HG03039 (cell line): Measurements from ENCODE around the gene PDGFRB.

ENCODE experiments used
- ATAC-seq: cut with Tn5 transposase; IDR thresholded peaks from one replicate; pipeline ENCODE4 v1.9.1; 2021; ENCODE audit warnings: mild to moderate bottlenecking, moderate library complexity; ENCODE audit not compliant: unreplicated experiment

PDGFRB gene

DNA sequence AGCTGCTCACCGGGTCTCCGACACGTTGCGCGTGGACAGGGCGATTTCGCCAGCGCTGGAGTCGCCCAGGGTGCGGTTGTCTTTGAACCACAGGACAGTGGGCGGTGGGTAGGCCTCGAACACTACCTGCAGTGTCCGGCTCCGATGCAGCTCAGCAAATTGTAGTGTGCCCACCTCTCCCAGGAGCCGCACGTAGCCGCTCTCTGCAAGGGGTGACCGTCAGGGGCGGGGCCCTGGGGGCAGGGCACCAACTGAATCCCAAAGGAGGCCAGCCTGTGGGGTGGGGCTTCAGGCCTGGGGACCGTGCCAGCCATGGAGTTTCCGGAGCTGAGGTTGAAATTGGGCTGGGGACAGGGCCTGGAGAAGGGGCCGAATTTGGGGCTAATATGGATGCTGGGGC is 22.9 kb downstream of the PDGFRB start:
- no peak for ATAC-seq

DNA sequence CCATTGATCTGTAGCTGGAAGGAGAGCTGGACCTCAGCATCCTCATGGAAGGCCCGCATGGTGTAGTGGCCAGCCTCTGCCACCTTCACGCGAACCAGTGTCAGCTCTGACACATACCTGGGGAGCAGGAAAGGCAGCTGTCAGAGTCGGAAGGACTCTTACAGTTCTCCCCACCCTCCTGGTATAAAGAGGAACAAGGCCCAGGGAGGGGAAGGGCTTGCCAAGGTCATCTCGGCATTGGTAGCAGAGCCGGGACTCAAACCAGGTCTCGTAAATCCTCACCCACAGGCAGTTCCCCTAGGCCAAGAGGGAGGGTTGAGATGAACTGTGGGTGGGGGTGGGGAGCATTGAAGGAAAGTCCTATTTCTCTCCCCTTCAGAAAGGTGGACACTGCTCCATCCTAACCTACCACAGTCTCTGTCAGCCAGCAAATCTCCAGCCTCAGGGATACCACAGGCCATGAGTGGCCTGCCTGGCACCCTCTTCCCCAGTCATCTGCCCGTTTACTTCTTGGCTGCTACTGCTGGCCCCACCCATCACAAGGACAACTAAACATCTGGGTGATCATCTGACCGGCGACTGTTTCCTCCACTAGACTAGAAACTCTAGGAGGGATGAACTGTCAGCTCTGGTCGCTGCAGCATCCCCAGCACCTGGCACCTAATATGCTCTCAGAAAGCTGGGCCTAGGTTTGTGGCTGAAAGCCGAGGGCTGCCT is 23.5 kb downstream of the PDGFRB start:
- ATAC-seq: no peak

DNA sequence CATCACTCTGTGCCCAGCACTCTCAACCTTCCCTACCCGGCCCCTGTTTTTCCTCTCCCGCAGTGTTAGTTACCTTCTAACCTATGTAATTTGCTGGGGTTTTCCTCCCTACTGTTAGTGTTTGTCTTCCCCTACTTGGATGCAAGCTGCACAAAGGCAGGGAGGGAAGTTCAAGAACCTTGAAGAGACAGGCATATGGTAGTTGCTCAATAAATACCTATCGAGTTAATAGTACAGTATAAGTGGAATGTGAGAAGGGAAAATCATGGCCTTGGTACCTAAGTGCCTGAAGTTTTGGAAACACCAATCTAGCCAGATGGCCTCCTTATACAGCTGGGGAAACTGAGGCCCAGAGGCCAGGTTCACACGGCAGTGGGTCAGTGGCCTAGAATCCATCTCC is 24.2 kb downstream of the PDGFRB start:
- ATAC-seq: no peak

DNA sequence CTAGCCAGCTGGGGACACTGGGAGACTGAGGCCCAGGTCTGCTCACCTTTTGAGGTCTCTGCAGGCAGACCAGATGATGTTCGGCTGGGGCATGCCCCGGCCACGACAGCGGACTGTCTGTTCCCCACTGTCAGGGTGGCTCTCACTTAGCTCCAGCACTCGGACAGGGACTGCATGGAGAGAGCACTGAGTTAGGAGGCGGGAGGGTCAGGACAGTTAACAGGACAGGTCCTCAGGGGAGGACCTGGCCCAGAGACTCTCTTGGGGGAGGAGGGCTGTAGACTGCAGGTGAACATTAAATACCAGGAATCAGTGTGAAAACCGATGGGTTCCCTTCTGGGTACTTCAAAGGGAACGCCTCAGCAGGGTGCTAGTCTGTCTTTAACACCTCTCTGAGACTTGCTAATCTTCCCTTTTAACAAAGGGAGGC is 25.1 kb downstream of the PDGFRB start:
- ATAC-seq: no peak

- ATAC-seq: no peak
These were observed 25.7 kb downstream of the PDGFRB start for GRCh38 chr5:150129813-150130492.

- no peak for ATAC-seq
These were observed 26.2 kb downstream of the PDGFRB start for GRCh38 chr5:150129454-150129812.

DNA sequence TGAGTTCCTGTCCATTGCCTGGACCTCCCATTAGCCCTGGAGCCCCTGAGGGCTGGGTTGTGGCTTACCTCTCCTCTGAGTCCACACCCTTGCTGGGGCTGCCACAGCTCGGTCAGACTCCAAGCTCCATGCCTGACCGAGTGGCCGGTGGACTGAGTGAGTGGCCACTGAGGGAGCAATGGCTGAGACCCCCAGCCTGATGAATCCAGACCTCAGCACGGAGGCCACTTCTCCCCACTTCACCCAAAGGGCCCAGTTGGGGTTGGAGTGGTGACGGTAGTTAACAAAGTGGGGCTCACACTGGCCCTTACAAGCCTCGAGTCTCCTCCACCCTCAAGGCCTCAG is 28.8 kb downstream of the PDGFRB start:
- no peak for ATAC-seq

DNA sequence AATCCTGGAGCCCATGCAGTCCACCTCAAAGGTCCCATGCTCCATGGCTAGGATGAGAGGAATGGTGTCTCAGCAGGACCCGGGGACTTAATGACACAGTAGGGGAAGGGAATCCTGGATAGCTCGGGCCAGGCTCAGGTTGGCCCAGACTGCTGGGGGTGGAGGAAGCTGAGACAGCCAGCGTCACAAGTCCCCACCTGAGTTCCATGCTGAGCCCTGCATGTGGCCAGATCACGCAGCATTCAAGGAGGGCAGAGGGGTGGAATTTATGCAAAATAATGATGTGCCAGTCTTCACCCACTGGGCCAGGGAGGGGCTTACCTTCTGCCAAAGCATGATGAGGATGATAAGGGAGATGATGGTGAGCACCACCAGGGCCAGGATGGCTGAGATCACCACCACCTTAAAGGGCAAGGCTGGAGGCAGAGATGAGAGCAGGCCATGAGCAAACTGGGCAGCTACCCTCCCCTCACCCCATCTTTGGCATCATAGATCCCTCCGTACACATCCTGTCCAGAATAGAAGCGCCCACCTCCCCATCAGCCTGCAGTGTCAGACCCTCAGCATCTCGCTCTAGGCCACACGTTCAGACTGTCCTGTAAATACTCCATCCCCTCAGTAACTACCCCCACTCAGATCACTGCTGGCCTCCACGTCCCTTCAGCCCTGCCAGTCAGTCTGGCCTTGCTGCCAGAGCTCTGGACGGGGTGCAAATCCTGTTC is 29.3 kb downstream of the PDGFRB start:
- no peak for ATAC-seq

GRCh38 chr5:150125334-150125733 is 30.3 kb downstream of the PDGFRB start:
- no peak for ATAC-seq

DNA sequence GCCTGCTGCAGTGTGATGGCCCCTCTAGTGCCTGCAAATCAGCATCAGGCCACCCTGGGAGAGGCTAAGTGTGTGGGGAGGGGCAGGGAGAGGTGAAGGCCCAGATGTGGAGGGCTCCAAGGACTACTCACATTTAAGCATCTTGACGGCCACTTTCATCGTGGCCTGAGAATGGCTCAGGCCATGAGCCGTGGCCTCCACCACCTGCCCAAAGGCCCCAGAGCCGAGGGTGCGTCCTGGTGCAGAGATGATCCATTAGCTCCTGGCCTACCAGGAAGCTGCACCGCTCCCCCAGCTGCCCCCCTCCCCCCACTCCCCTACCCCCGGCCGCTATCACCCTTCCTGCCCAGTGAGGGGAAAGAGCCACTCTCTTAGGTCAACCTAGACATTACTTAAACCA is 31.0 kb downstream of the PDGFRB start:
- no peak for ATAC-seq

- ATAC-seq: no peak
These were observed 31.5 kb downstream of the PDGFRB start for GRCh38 chr5:150124111-150124557.

- ATAC-seq: no peak
These were observed 32.1 kb downstream of the PDGFRB start for GRCh38 chr5:150123542-150123941.

- no peak for ATAC-seq
These were observed 32.8 kb downstream of the PDGFRB start for GRCh38 chr5:150122536-150123481.

- ATAC-seq: no peak
These were observed 33.5 kb downstream of the PDGFRB start for GRCh38 chr5:150122158-150122510.

GRCh38 chr5:150121448-150122157 is 34.0 kb downstream of the PDGFRB start:
- no peak for ATAC-seq

GRCh38 chr5:150120617-150121447 is 34.8 kb downstream of the PDGFRB start:
- no peak for ATAC-seq

DNA sequence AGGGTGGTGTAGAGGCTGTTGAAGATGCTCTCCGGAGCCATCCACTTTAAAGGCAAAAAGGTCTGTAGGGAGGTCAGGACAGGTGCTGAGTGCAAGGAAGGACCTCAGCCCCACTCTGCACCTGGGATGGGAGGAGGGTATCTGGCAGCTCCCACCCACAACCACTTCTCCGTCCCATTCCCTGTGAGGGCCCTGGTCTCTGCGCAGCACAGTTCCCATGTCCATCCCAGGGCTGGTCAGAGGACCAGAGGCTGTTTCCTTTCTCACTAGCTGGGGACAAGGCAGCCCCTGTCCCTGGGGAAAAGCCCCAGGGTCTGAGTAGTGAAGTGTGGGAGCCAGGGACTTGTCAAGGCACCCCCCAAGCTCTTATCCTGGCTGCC is 35.6 kb downstream of the PDGFRB start:
- ATAC-seq: no peak

- no peak for ATAC-seq
These were observed 36.1 kb downstream of the PDGFRB start for GRCh38 chr5:150119421-150120061.

- no peak for ATAC-seq
These were observed 37.0 kb downstream of the PDGFRB start for GRCh38 chr5:150118561-150119229.
